GM12891 (cell line): ENCODE measurements around the gene BEGAIN.

Experiments used
- PAX5 ChIP-seq: IDR thresholded peaks from 2 replicates; pipeline ENCODE4 v1.6.1; 2011; ENCODE audit warnings: low read length, moderate library complexity, mild to moderate bottlenecking; ENCODE audit not compliant: insufficient read depth, severe bottlenecking
- POLR2A ChIP-seq: IDR thresholded peaks from 2 replicates; pipeline ENCODE4 v1.6.1; 2011; ENCODE audit warnings: low read depth, low read length, control low read depth
- POLR2AphosphoS5 ChIP-seq: IDR thresholded peaks from 2 replicates; pipeline ENCODE4 v1.6.1; 2011; ENCODE audit warnings: low read depth, low read length, control low read depth
- POU2F2 ChIP-seq: IDR thresholded peaks from 2 replicates; pipeline ENCODE4 v1.6.1; 2011; ENCODE audit warnings: low read depth, mild to moderate bottlenecking, control low read depth, low read length, moderate library complexity
- SPI1 ChIP-seq: IDR thresholded peaks from 2 replicates; pipeline ENCODE4 v1.6.1; 2011; ENCODE audit warnings: low read depth, low read length, control low read depth
- TAF1 ChIP-seq: IDR thresholded peaks from 2 replicates; pipeline ENCODE4 v1.6.1; 2011; ENCODE audit warnings: low read depth, low read length, control low read depth

- no peak for TF ChIP-seq POLR2AphosphoS5
- no peak for TF ChIP-seq TAF1
- no peak for TF ChIP-seq SPI1
- TF ChIP-seq POLR2A: no peak
- no peak for TF ChIP-seq PAX5
- no peak for TF ChIP-seq POU2F2
These were observed 17.5 kb upstream of the BEGAIN start for GRCh38 chr14:100604709-100605108.
